Hematopoietic multipotent progenitor cell (in vitro differentiated cells): ENCODE data around the gene HDAC4. TPM values are rescaled to one million over a fixed set of nuclear protein-coding genes. Genes with fewer than 3 reads are reported as not detected.

Source experiments
- DNase-seq, 3 donors: peaks; one replicate each; pipeline ENCODE4 v3.0.0-alpha.2; 2011 to 2015; ENCODE audit warnings: low read depth in 2 of 3, low spot score in 2 of 3
- total RNA-seq: library from RNA; depleted of rRNA; stranded (reverse); fragments of >200 nt; gene quantifications from one replicate; pipeline ENCODE4 v1.2.3, GENCODE V29; 2012

The HDAC4 gene
- total RNA-seq, 1 donor, result 34.2 TPM

DNA sequence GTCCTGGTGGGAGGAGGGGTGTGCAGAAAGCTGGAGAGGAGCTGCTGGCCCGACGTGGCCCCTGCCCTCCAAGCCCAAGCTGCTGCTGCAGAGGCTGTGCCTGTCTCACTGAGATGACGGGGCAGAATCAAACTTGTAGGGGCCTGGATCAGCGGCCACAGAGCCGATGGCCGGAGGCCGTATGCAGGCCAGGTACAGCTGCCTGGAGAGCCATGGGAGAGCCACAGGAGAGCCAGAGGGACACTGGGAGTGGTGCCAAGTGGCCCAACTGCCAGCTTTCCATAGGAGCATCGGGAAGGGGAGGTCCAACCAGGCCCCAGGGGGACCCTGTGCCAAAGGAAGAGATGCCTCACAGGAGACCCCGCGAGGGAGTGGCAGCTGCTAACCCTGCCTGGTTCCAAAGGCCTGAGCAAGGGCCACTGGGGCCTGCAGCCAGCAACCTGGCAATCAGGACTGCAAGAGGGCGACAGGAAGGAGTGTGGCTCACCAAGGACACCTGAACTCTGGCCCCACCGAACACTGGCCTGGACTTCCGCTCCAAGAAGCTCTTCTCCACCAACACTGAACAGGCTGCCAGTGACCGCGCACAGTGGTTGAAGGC, 70.7 kb downstream of the HDAC4 start:
- no peak for DNase-seq

DNA sequence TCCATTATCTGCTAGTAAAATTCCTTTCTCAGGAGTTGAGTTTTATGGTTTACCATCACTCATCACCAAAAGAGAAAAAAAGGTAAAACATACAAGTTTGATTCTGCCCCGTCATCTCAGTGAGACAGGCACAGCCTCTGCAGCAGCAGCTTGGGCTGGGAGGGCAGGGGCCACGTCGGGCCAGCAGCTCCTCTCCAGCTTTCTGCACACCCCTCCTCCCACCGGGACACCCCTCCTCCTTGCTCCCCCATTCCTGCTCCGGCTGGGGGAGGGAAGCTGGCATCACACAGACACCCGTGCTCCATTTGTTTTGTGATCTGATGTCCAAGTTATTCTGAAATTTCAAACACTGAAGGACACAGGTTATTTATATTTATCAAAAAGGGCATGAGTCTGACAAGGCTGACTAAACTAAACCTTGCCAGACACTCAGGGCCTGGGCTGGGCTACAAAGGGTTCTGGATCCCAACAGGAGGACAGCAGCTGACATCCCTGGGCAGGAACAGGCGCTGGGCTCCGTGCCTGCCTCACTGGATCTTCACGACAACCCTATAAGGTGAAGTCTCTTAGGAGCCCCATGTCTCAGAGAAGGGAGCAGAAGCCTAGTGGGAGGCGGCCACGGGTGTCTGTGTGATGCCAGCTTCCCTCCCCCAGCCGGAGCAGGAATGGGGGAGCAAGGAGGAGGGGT, 71.4 kb downstream of the HDAC4 start:
- no peak for DNase-seq

DNA sequence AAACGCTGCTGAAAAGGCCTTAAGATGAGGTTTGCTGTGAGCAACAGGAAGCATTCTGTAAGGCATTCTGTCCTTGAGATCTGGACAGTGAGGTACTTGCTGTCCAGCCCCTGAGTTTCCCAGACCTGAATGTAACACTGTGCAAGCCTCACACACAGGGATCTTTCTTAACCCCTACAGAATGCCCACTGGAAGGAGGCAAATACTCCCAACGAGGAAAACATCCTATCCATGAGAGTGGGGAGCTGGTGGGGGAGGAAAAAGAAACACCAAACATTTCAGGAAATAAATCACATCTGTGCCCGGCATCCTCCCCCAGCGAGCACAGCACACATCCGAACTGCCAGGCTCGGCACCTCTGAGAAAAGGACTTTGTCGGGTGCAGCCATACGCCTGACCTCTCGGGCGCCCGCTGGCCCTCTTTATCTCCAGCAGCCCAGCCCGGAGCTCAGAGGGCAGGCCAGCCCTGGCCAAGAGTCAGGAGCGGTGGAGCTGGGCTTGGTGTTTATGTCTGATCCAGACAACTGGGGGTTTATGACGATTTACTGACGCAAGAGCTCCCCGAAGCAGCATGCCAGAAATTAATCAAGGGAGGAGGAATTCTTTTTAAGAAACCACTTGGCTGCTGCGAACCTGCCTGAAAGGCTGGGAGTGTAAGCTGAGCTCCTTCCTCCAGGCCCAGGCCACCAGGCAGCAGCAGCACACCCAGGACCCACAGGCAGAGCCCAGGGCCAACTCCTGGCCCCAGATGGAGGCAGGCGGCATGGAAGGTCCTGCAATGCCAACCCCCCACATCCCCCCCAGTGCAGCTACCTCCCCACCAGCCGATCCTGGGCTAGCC, 72.2 kb downstream of the HDAC4 start:
- no peak for DNase-seq

DNA sequence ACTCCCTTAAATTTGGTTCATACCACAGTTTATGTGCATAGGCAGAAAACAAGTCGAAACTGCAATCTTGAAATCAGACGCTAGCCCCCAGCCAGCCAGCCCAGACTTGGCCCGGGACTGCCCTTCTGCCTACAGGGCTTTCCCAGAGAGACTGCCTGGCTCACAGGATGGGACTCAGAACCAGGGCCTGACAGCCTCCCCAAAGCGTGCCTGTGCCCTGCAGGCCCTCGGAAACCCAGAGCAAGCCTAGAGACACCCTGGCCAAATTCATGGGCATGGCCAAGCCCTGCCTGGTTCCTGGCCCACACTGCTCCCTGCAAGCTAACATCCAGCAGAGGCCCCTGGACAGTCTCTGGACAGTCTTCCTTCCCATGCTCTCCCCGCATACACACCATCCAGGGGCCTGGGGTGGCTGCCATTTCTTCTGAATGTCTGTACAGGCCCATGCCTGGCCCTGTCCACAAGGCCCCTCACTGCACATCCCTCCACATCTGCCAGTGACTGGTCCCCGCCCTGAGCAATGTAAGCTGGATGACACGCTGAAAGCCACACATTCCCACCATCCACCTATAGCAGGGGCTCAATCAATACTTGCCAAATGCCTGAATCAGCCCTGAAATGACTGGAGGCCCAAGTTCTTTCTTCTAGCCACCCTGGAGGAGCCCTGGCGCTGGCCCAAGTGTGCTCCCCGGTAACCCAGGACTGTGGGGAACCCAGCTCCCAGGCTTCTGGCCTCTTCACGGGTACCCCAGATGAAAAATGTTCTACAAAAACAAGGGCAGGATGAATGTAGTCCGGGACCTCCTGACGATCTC, 73.1 kb downstream of the HDAC4 start:
- no peak for DNase-seq

DNA sequence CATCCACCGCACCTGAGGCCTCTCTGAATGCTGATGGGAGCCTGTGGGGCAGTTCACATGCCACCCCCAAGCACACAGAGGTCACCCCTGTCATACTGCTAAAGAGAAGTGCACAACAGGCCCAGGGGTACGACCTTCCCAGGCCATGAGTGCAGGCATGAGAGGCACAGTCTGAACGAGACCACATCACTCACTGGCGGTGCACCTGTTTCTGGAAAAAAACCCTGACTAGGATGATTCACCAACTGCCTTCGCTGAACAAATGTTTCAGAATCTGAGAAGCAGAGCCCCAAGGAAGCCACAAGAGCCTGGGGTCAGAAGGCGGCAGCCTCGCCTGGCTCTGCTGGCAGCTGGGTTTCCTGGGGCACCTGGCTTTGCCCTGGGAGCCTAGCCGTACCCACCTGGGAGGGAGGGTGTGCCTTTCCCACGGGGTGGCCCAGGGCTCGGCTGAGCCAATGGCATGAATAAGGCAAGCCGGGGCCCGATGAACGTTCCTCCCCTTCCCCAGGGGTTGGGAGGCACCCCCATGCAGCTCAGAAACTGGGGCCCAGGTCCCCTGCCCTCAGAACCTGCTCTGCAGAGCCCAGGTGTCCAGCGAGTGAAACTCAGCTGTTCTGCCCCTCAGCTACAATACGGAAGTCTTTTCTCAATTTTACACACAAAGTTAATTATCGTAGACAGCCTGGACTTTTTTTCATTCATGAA, 73.8 kb downstream of the HDAC4 start:
- peak; percentile 48 to 67 (median 53) for DNase-seq

DNA sequence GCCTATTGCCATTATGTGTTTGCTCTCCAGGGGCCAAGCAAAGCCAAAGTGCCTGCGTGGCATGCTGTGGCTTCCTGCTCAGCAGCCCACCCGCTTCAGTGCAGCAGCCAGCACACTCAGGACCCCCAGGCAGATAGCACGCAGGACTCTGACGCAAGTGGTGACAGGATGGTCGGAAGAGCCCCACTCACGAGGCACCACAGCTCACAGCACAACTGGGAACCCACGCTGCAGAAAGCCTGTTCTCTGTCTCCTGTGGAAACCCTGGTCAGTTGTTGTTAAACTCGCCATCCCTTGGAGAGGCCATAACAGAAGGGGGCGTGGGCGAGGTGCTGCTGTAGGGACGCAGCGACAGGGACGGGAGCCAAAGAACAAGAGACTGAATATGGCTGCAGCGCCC, 76.4 kb downstream of the HDAC4 start:
- DNase-seq, result no peak

DNA sequence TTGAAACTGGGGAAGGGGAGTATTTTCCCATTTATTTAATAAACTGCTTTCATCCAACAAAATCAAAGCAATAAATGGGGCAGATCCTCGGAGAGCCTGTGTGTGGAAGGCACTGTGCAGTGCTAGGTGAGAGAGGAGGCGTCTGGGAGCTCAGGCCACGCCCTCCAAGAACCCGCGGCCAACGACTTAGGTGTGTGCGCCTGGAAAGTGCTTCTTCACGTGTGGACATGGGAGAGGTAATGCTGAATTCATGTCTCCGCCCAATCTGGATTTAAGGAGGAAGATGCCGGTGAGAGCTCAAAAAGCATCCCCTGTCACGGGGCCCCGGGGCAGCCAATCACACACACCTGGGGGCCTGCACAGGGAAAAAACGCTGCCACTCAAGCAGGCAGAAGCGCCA, 77.4 kb downstream of the HDAC4 start:
- no peak for DNase-seq

DNA sequence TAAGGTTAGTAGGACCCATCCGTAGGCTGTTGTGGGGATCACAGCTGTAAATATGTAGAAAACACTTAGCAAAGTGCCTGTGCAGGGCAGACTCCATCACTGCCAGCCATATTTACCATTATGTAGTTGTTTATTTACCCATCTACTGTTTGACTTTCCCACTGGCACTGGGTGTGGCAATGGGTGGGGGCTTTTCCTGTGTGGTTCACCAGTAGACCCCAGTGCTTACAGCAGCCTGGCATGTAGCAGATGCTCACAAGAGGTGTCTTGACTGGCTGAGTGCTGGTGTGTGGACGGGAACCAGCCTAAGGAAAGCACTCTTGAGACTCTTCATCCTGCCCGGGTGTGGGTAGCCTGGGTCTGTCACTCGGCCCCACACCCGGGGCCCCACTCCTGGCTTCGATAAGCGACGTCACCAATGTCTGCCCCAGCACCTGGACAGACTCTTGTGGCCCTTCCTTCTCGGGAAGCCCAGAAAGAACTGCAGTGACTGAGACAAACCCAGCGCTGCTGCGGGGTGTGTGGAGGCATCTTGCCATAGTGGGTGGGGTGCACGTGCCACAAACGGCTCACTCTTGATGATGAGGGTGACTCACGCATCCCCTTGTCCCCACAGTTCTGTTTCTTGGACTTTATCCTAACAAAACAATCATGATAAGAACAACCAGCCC, 78.3 kb downstream of the HDAC4 start:
- DNase-seq, result no peak

DNA sequence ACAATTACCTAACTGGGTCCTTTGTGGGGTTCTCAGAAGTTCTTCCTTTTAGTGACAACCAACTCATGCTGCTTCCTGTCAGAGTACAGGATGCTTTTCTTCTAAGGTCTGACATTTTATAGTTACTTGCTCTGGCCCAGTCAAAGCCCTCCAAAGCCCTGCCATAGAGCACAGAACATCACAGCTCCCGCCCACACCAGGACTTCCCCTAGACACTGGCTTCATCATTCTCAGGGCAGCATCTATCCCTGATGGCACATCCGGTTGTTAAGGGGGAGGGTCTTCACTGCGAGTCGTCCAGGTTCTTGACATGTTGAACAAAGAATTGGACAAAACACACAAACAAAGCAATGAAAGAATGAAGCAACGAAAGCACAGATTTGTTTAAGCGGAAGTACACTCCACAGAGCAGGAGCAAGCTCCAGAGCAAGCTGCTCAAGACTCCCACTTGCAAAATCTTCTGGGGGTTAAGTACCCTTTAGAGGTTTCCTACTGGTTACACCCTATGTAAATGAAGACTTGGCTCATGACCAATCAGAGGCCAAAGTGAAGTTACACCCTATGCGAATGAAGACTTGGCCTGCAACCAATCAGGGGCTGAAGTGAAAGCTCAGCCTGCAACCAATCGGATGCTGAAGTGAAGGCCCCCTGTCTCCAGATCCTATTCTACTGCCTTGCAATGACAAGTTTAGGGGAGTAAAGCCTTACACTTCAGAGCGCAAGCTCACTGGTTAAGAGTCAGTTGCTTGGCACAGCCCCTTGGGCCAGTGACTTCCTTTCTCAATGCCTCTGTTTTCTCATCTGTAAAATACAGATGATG, 79.0 kb downstream of the HDAC4 start:
- DNase-seq, result peak in 1 of 3 donors; percentile 32

DNA sequence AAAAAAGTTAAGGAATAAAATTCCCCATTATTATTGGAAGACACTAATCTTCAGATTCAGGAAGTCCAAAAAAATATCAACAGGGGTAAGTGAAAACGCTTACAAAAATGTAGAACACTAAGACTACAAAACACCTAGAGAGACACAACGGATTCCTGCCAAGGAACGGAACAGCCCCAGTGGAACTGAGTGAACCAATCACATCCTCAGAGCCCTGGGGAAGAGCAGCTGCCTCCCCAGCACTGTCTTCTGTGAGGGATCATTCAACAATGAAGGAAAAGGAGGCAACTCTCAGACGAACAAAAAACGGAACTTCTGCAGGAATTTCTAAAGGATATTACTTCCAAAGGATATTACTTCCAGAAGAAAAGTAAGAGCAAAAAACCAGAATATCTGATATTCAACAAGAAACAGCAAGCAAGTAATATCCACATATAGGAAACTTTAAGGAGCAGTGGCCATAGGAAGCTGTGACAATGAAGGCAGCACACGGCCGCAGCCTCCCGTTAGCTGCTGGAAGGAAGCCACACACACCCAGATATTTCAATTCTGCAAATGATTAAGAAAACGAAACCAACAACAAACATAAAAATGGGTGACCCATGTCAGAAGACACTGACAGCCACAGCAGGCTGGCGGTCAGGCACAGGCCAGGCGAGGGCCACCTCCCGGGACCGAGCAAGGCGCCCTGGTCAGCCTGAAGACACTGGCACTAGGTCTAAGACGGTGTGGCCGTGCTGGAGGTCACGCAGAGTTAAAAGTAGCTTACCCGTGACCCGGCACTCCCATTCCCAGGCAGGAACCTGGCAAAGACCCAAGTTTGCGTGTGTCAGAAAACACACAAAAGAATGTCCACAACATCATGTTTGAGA, 81.8 kb downstream of the HDAC4 start:
- peak in 2 of 3 donors; percentile 11 to 26 for DNase-seq

DNA sequence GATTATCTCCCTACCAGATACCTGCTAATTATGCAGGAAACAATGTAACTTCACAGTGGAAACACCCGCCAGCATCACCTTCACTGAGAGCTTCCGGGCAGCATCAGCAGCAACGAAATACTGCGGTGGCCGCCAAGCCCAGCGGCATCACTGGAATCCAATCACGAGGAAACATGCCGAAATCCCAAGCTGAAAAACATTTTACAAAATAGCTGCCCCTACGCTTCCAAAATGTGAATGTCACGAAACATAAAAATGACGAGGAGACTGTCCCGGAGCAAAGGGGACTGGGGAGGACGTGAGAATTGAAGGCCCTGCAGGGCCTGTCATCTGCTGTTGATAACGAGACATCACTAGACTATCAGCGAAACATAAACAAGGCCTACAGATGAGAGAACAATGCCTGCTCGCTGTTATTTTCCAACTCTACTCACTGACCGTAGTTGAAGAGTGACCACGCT, 82.6 kb downstream of the HDAC4 start:
- DNase-seq, result no peak

DNA sequence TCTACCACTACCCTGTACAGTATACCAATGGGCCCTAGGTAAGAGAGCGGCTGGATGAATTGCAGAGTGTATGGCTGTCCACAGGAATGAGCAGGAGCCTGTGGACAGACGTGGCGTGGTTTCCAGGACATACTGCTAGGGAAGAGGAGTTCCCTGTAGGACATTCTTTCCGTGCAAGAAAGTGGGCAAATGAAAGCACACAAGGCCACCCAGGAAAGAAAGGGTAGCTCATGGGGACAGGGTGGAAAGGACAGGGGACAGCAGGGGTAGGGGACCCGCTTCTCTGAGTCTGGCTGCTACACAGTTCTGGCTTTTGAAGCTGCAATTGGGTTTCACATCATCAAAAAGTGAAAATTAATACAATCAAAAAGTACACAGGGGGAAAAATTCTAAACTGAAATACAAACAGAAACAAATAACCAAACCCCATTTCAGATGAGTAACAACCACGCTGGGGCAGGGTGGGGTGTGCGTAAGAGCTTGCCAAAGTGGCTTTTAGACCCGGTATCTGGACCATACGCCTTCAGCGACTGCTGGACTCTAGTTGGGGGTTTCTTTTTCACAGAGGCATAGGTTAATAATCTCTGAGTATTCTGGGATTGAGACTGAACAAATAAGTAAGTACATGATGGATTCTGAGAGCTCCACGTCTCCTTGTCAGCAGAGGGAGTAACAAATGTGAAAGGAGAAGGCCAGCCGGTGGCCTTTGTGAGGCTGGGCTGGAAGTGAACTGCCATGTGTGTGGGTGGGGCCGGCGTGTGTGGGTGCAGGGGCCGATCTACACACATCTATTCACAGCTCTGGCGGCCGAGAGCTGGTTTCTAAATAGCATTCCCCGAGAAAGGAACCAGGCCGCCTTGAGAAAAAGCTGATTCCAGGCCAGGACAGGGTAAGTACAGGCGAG, 84.0 kb downstream of the HDAC4 start:
- DNase-seq, result no peak

DNA sequence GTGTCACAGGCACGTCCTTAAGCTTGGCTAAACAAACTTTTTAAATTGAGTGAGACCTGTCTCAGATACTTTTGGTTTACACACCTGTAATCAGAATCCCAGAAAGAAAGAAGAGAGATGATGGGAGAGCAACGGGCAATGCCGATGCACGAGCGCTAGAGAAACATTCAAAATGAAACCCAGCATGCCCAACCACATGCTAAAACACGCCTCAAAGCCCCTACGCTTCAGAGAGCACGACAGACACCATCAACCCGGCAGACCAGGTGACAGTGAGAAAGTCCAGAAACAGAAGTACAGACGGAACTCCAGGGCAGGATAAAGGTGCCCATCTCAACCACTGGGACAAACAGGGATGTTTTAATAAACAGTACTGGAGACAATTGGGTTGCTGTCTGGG, 85.5 kb downstream of the HDAC4 start:
- no peak for DNase-seq

DNA sequence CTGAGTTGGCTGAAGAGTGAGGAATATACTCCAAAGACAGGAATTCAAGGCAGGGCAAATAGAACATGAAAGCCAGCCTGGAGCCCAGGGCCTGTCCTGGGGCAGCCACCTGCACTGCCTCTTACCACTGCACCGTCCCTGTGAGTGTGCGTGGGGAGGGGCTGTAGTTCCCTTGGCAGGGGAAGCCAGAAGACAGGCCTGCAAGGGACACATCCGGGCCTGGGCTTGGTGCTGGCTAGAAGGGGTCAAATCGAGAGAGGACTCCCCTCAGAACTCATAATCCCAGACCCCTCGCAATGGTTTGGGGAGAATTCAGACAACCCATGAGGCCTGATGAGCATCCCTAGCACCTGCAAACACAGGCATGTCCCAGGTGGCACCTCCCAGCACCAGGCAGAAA, 87.0 kb downstream of the HDAC4 start:
- no peak for DNase-seq

DNA sequence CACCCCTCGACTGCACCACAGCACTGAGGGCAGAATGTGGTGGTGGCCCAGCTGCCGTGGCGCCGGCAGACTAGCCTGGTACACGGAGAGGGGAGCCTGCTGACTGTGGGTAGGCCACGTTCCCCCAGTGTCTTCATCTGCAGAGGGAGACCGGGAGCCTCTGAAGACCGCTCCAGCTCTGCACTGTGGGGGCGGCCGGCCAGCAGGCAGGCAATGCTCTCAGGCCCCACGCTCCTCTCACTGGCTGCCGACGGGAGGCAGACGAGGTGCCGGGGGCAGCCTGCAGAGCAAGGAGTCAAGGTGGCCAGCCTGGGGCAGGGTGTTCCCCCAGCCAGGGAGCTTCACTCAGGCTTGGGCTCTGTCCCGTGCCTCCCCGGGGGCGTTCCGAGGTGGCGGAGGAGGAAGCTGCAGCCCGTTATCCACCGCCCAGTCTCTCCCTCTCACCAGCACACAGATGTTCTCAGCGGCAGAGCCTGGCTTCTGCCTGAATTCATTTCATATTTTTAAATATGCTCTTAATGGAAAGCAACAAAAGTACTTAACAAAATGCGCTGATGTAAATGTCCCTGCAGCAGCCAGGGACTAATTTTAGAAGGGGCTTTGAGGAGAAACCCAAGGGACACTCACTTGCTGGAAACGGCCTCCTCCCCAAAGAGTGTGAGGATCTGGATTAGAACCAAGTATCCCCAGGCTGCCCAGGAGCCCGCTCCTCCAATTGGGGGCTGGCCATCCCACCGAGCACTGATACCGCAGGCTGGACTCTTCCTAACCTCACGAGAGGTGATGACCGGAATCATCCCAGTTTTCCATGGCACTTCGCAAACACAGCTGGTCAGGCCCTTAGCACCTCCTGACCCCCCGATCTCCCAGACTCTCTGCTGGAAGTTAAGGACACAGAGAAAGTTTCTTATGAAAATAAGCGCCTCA, 87.8 kb downstream of the HDAC4 start:
- DNase-seq, result no peak

DNA sequence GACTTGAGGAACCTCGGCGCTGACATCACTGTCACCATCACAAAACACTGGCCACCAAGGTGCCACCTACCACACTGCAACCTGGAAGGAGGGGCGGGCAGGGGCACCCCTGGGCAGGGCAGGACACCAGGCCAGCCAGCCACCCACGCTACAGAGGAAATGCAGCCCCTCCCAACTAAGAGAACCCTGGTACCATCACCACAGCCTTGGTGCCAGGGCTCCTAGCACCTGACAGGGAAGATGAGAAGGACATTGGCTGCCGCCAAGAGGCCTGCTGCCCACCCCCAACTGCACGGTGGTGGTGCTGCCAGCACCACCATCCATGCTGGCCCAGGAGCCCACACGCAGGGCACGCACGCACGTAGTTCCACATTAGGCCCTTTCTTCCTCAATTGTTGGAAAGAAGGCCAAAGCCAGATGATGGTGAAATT, 88.7 kb downstream of the HDAC4 start:
- no peak for DNase-seq
